Karpas-422 (cell line): ENCODE data around the gene DEDD. TPM values are rescaled to one million over a fixed set of nuclear protein-coding genes. Genes with fewer than 3 reads are reported as not detected.

Experiments used
- DNase-seq: peaks from one replicate; pipeline ENCODE4 v3.0.0-alpha.2; 2015
- H2AFZ ChIP-seq: fragments of 200-600 bp; sonication (generic); 2 replicates; pipeline ENCODE4 v1.6.1; 2014; ENCODE audit warnings: antibody characterized with exemption, low read length, mixed read lengths
- H3K27ac ChIP-seq: fragments of 200-600 bp; sonication (generic); 2 replicates; pipeline ENCODE4 v1.5.1; 2014; ENCODE audit warnings: mild to moderate bottlenecking, low read length, moderate library complexity
- H3K27me3 ChIP-seq: fragments of 200-600 bp; sonication (generic); 2 replicates; pipeline ENCODE4 v1.6.1; 2014; ENCODE audit warnings: low read length, mixed read lengths
- H3K36me3 ChIP-seq: fragments of 200-600 bp; sonication (generic); 2 replicates; pipeline ENCODE4 v1.6.1; 2014; ENCODE audit warnings: low read length, mixed read lengths; ENCODE audit not compliant: insufficient read depth
- H3K4me1 ChIP-seq: fragments of 200-600 bp; sonication (generic); 2 replicates; pipeline ENCODE4 v1.6.1; 2014; ENCODE audit warnings: mild to moderate bottlenecking, low read length, mixed read lengths
- H3K4me2 ChIP-seq: fragments of 200-600 bp; sonication (generic); 2 replicates; pipeline ENCODE4 v1.6.1; 2014; ENCODE audit warnings: low read length, low read depth, mild to moderate bottlenecking; ENCODE audit not compliant: poor library complexity, severe bottlenecking
- H3K4me3 ChIP-seq: fragments of 200-600 bp; sonication (generic); 2 replicates; pipeline ENCODE4 v1.5.1; 2014; ENCODE audit warnings: mild to moderate bottlenecking, antibody characterized with exemption, low read length, mixed read lengths
- H3K79me2 ChIP-seq: fragments of 200-600 bp; sonication (generic); 2 replicates; pipeline ENCODE4 v1.6.1; 2014; ENCODE audit warnings: mild to moderate bottlenecking, low read length, mixed read lengths
- H3K9ac ChIP-seq: fragments of 200-600 bp; sonication (generic); 2 replicates; pipeline ENCODE4 v1.6.0; 2014; ENCODE audit warnings: low read length
- H3K9me2 ChIP-seq: fragments of 200-600 bp; sonication (generic), shearing (Covaris generic); replicated peaks from 2 replicates; pipeline ENCODE4 v1.6.0; 2014; ENCODE audit warnings: mild to moderate bottlenecking, low read length, moderate library complexity; ENCODE audit not compliant: insufficient read depth
- H3K9me3 ChIP-seq: fragments of 300-700, 200-600 bp; sonication (generic); 2 replicates; pipeline ENCODE4 v1.6.1; 2014; ENCODE audit warnings: low read length, mixed read lengths
- H4K20me1 ChIP-seq: fragments of 200-600 bp; sonication (generic); 2 replicates; pipeline ENCODE4 v1.6.1; 2014; ENCODE audit warnings: mild to moderate bottlenecking, antibody characterized with exemption, low read length, low read depth; ENCODE audit not compliant: insufficient read depth
- total RNA-seq: library from RNA; depleted of rRNA; stranded (reverse); fragments of >200 nt; shearing (Covaris generic); gene quantifications from 2 replicates; pipeline ENCODE4 v1.2.3, GENCODE V29; 2014; ENCODE audit warnings: low replicate concordance; rRNA removed

Gene DEDD
- 24.2 and 25.6 TPM in 2 replicates for total RNA-seq

- Histone ChIP-seq H3K4me2 (peak within 1 kb of the TSS; percentile 89), H3K9ac (peak within 1 kb of the TSS; percentile 87), H4K20me1 (no peaks in the 10 kb centered on the region), H3K27ac (peak within 1 kb of the TSS; percentile 72), H3K27me3 (no peaks in the 10 kb centered on the region), H3K79me2 (peaks cover 65% of the 10 kb centered on the region), H3K9me3 (no peaks in the 10 kb centered on the region), H3K4me1 (peaks cover 30% of the 10 kb centered on the region), H2AFZ (peak within 1 kb of the TSS; percentile 80), H3K9me2 (no peaks in the 10 kb centered on the region), H3K4me3 (peak within 1 kb of the TSS; percentile 90), H3K36me3 (peaks cover 13% of the 10 kb centered on the region)
- DNase-seq = peak; percentile 96
Measured at GRCh38 chr1:161132410-161133219, at the start of gene DEDD. TSS of gene DEDD (minus strand) at chr1:161132667. CDS start at chr1:161124462, 8,205 bp downstream.

GRCh38 chr1:161182214-161182613 lies 49.7 kb upstream of the DEDD start:
- Histone ChIP-seq H3K79me2 (no peaks in the 10 kb centered on the region; the same call in 1 of the 2 replicates), H3K9me2 (no peaks in the 10 kb centered on the region), H2AFZ (no peak overlapping the region), H3K9me3 (no peaks in the 10 kb centered on the region), H3K4me3 (no peak overlapping the region), H3K27me3 (no peaks in the 10 kb centered on the region), H3K4me2 (no peak overlapping the region), H3K36me3 (no peaks in the 10 kb centered on the region), H3K9ac (no peak overlapping the region), H3K4me1 (peaks cover 48% of the 10 kb centered on the region), H4K20me1 (no peaks in the 10 kb centered on the region), H3K27ac (no peak overlapping the region)
- no peak for DNase-seq

- H3K9me2 ChIP-seq = no peaks in the 10 kb centered on the region
- peaks cover 13% of the 10 kb centered on the region for H3K79me2 ChIP-seq
- no peaks in the 10 kb centered on the region for H3K9me3 ChIP-seq
- no peaks in the 10 kb centered on the region for H4K20me1 ChIP-seq
- no peak overlapping the region for H3K9ac ChIP-seq
- H3K27ac ChIP-seq = no peak overlapping the region
- peaks cover 45% of the 10 kb centered on the region for H3K4me1 ChIP-seq
- H3K4me3 ChIP-seq = no peak overlapping the region
- H3K4me2 ChIP-seq = no peak overlapping the region
- H3K27me3 ChIP-seq = no peaks in the 10 kb centered on the region
- DNase-seq = peak; percentile 61
- no peak overlapping the region for H2AFZ ChIP-seq
- H3K36me3 ChIP-seq = no peaks in the 10 kb centered on the region
Measured at GRCh38 chr1:161180639-161181038, 48.2 kb upstream of the DEDD start.

GRCh38 chr1:161179698-161180097 lies 47.2 kb upstream of the DEDD start:
- H3K9me3 ChIP-seq = no peaks in the 10 kb centered on the region
- no peaks in the 10 kb centered on the region for H3K9me2 ChIP-seq
- H3K27me3 ChIP-seq = no peaks in the 10 kb centered on the region
- H3K4me3 ChIP-seq = no peak overlapping the region
- peaks cover 37% of the 10 kb centered on the region for H3K4me1 ChIP-seq
- H3K27ac ChIP-seq = no peak overlapping the region
- H3K4me2 ChIP-seq = no peak overlapping the region
- H3K36me3 ChIP-seq = no peaks in the 10 kb centered on the region
- H3K79me2 ChIP-seq = peaks cover 15% of the 10 kb centered on the region
- DNase-seq = no peak
- no peak overlapping the region for H2AFZ ChIP-seq
- no peaks in the 10 kb centered on the region for H4K20me1 ChIP-seq
- H3K9ac ChIP-seq = no peak overlapping the region

GRCh38 chr1:161177936-161178244 lies 45.4 kb upstream of the DEDD start:
- Histone ChIP-seq H3K27ac (peak overlapping the region; percentile 58), H4K20me1 (no peaks in the 10 kb centered on the region), H2AFZ (0 out of 2 replicates have a peak overlapping the region, but pooled peaks have one; percentile 21), H3K4me2 (peak overlapping the region; percentile 98), H3K9me3 (no peaks in the 10 kb centered on the region), H3K4me3 (peak overlapping the region; percentile 86), H3K4me1 (peaks cover 25% of the 10 kb centered on the region), H3K27me3 (no peaks in the 10 kb centered on the region), H3K9ac (peak overlapping the region; percentile 79), H3K79me2 (peaks cover 15% of the 10 kb centered on the region), H3K36me3 (peaks cover 6% of the 10 kb centered on the region; the same call in 1 of the 2 replicates), H3K9me2 (no peaks in the 10 kb centered on the region)
- DNase-seq = no peak

GRCh38 chr1:161177112-161177935 lies 44.9 kb upstream of the DEDD start, which contains the start of gene B4GALT3:
TSS of gene B4GALT3 (minus strand) at chr1:161177507. CDS start at chr1:161176060, 1,447 bp downstream.
- Histone ChIP-seq H3K79me2 (peaks cover 15% of the 10 kb centered on the region), H4K20me1 (no peaks in the 10 kb centered on the region), H3K9me3 (no peaks in the 10 kb centered on the region), H3K4me3 (peak within 1 kb of the TSS; percentile 86), H3K4me1 (peaks cover 25% of the 10 kb centered on the region), H3K4me2 (peak within 1 kb of the TSS; percentile 98), H2AFZ (peak within 1 kb of the TSS; percentile 77), H3K36me3 (peaks cover 7% of the 10 kb centered on the region; the same call in 1 of the 2 replicates), H3K9me2 (no peaks in the 10 kb centered on the region), H3K27me3 (no peaks in the 10 kb centered on the region), H3K27ac (peak within 1 kb of the TSS; percentile 58), H3K9ac (peak within 1 kb of the TSS; percentile 79)
- peak; percentile 96 for DNase-seq

- peaks cover 15% of the 10 kb centered on the region for H3K79me2 ChIP-seq
- no peaks in the 10 kb centered on the region for H4K20me1 ChIP-seq
- no peaks in the 10 kb centered on the region for H3K9me2 ChIP-seq
- H3K9me3 ChIP-seq = no peaks in the 10 kb centered on the region
- H2AFZ ChIP-seq = peak overlapping the region; percentile 77; the same call in 1 of the 2 replicates
- DNase-seq = no peak
- peaks cover 13% of the 10 kb centered on the region for H3K36me3 ChIP-seq
- H3K27ac ChIP-seq = peak overlapping the region; percentile 58
- peaks cover 25% of the 10 kb centered on the region for H3K4me1 ChIP-seq
- H3K27me3 ChIP-seq = no peaks in the 10 kb centered on the region
- H3K4me3 ChIP-seq = peak overlapping the region; percentile 86
- peak overlapping the region; percentile 79 for H3K9ac ChIP-seq
- H3K4me2 ChIP-seq = peak overlapping the region; percentile 98
Measured at GRCh38 chr1:161176468-161177111, 44.1 kb upstream of the DEDD start.
